KOPT-K1 (cell line): Measurements from ENCODE around the gene NOD1.

Experiments
- H3K27ac ChIP-seq: fragments of 200-600 bp; sonication (generic); 2 replicates; pipeline ENCODE4 v1.5.1; 2016; ENCODE audit warnings: antibody characterized with exemption, mild to moderate bottlenecking, low read depth, low read length; ENCODE audit not compliant: poor library complexity, severe bottlenecking
- H3K36me3 ChIP-seq: fragments of 200-600 bp; sonication (generic); 2 replicates; pipeline ENCODE4 v1.5.1; 2017; ENCODE audit warnings: antibody characterized with exemption, mild to moderate bottlenecking, low read length, moderate library complexity; ENCODE audit not compliant: insufficient read depth
- H3K9me3 ChIP-seq: fragments of 200-600 bp; sonication (generic); 2 replicates; pipeline ENCODE4 v1.5.1; 2017; ENCODE audit warnings: antibody characterized with exemption, low read length, mild to moderate bottlenecking; ENCODE audit not compliant: insufficient read depth, poor library complexity, severe bottlenecking

The NOD1 gene

DNA sequence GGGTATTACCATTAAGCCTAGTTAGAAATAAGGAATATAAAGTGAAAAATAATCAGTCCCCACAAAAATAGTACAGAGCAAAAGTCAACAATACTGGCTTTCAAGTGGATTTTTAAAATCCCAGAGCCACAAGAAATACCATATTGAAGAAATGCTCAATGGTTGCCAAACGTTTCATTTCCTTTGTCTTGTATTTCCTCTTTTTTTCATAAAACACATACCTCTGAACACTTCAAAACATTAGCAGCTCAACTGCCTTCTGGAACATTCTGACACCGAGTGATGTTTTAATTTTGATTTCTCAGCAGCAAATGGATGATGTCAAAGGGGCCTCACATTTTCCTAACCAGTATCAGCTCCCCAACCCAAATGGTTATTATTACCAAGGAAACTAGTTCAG is 10.5 kb downstream of the NOD1 start:
- Histone ChIP-seq H3K36me3 (peaks cover 8% of the 10 kb centered on the region; the same call in 1 of the 2 replicates), H3K27ac (no peak overlapping the region), H3K9me3 (no peaks in the 10 kb centered on the region)

DNA sequence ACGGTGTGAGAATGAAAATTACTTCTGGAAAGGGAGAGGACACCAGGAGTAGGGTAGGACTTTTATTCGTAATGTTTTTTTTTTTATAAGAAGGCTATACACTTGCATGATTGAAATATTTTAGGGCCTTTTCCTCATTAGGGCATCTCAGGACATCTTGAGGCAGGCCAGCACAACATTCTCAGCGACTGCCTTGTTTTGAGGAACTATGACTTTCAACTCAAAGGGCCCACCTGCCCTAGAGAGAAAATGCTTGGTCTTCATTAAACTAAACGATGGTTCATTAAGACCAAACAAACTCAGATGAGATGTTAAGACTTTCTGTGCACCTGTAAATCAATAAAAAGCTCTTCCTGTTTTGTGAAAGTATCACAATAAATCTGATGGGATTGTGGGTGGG is 11.3 kb downstream of the NOD1 start:
- H3K36me3 ChIP-seq, result peaks cover 7% of the 10 kb centered on the region; the same call in 1 of the 2 replicates
- H3K27ac ChIP-seq, result no peak overlapping the region
- no peaks in the 10 kb centered on the region for H3K9me3 ChIP-seq

DNA sequence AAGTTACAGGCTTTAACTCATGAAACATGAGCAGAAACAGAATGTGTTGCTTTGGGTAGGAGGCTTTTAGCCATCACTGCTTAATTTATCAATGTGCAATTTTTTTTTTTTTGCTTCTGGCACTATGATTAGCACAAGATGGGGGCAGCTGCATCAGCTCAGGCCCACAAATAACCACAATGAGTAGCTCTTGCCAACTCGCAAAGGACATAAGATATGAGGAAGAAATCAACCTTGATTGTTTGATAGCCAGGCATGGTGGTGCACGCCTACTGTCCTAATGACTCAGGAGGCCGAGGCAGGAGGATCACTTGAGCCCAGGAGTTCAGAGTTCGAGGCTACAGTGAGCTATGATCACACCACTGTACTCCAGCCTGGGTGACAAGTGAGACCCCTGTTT is 12.3 kb downstream of the NOD1 start:
- peaks cover 7% of the 10 kb centered on the region; the same call in 1 of the 2 replicates for H3K36me3 ChIP-seq
- no peaks in the 10 kb centered on the region for H3K9me3 ChIP-seq
- no peak overlapping the region for H3K27ac ChIP-seq

DNA sequence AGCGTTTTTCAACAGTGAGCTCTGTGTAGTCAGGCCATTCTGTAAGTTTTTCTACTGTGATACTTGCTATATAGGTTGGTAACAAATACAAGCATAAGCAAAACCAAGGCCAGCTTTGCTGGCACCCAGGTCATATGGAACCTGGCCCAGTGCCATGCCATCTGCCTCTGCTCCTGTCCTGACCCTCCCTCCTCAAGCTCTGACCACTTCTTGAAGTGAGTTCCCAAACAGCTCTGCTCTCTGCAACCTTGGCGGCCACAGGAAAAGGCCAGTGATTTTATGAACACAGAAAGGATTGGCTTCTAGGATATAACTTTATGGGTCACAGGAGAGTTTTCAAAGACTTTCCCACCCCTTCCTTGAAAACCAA is 12.8 kb downstream of the NOD1 start:
- H3K9me3 ChIP-seq, result no peaks in the 10 kb centered on the region
- no peak overlapping the region for H3K27ac ChIP-seq
- peaks cover 7% of the 10 kb centered on the region; the same call in 1 of the 2 replicates for H3K36me3 ChIP-seq

DNA sequence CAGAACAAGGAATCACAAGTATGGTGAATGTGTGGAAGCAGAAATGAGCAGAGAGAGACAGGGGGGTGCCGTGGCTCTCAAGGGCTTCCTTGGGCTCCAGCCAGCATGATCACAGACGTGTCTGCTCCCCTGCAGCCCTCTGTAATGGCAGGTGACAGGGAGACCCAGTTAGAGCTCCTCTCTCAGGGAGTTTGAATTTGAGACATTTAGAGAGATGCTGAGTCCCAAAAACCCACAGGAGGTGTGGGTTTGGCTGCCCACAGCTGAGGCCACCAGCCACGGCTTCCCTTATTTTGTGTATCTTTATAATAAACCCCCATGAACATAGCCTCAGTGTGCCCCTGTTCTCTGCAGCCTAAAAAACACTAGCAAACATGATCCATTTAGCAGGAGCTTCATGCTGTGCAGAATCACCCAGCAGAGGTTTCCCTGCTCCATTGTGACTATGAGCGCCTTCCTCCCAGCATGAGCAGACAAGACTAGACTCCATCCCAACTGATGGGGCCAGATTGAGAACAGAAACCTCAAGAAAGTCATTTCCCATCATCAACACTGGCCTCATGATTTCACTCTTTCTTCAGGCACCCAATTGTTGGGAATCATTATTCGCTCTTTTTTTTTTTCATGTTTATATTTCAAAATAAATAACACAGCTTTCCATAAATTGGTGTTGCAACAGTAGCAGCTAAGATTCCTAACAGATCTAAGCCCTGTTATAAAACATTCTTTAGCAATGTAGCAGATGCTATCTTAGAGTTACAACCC is 13.4 kb downstream of the NOD1 start:
- no peak overlapping the region for H3K27ac ChIP-seq

DNA sequence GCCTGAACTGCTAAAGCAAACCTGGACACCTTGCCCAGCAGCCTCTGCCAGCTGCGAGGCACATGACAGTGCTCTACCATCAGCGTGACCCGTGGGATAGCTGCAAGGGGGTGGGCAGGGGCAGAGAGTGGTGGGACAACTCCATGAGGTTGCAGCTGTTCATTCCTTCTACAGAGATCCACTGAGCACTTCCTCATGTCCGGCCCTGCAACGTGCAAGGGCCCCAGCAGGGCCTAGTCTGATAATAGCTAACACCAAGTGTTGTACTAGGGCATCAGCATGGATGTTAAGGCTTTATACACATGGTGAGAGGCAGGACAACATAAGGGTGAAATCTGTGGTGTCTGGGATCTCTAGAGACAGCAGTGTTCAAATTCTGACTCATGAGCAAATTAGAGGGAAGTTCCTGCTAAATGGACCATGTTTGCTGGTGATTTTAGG is 14.3 kb downstream of the NOD1 start:
- no peaks in the 10 kb centered on the region for H3K9me3 ChIP-seq
- peaks cover 13% of the 10 kb centered on the region; the same call in 1 of the 2 replicates for H3K36me3 ChIP-seq
- no peak overlapping the region for H3K27ac ChIP-seq

More for the DNA sequence above, 13.4 kb downstream of the NOD1 start:
- Histone ChIP-seq H3K36me3 (peaks cover 8% of the 10 kb centered on the region; the same call in 1 of the 2 replicates), H3K9me3 (no peaks in the 10 kb centered on the region)

DNA sequence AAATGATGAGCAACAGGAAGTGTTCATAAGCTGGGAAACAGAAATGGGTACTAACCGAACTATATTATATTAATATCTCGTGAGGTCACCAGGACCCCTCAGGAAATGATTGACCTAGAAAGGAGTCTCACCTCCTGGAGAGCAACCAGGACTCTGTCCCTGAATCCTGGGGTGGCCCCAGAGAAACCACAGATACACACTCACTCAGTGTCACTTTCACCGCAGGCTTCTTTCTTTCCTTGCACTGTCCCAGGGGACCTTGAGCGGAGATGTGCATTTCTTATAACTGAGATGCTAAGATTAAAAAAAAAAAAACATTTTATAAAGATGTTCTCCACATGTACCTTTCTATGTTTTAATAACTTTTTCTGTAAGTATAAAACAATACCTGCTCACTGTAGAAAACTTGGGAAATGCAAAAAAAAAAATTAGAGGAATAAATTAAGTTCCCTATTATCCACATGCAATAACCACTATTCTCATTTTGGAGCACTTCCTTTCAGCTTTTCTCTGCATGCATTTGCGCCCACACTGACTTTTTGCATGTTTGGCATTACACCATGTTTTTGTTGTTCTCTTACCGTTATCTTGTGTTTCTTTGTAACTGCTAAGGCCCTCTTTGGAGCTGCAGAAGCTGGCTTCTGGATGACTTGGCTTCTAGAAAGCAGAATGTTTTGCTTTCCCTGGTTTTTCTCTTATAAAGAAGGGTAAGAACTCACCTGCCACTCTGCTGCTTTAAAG is 15.0 kb downstream of the NOD1 start:
- Histone ChIP-seq H3K9me3 (no peaks in the 10 kb centered on the region), H3K27ac (no peak overlapping the region), H3K36me3 (peaks cover 19% of the 10 kb centered on the region)

DNA sequence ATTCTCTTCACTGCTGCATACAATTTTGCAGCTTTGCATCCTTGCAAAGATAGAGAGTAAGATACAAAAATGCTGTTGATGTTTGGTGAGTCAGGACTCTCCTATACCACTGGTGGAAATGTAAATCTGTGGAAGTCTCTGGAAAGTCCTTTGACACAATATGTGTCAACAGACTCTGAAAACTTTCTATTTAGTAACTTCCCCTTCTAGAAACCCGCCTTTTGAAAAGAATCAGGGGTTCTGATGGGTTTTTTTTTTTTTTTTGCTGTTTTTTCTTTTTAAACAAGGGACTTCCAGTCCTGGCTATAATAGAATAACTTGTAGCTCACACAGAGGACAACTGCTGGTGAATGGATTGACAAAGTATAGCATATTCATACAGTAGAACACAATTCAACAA is 16.4 kb downstream of the NOD1 start:
- Histone ChIP-seq H3K27ac (no peak overlapping the region), H3K36me3 (peaks cover 25% of the 10 kb centered on the region)

DNA sequence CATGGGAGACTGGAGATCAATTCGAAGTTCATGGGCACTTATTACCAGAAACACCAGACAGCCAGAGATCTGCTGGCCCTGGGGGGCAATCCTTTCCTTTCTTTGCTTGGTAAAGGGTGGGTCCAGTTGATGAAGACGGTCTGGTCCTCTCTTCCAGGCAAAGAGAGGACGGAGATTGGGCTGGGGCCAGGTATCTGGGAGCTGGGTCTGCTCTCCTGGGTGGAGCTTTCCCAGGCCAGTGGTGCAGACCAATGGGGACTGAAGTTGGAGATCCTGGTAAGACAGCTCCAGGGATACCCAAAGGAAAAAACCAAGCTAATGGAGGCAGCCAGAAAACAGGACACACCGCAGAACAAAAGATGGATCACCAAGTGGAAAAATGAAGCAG is 18.3 kb downstream of the NOD1 start:
- Histone ChIP-seq H3K36me3 (peaks cover 43% of the 10 kb centered on the region), H3K27ac (no peak overlapping the region)

More for the DNA sequence above, 16.4 kb downstream of the NOD1 start:
- no peaks in the 10 kb centered on the region for H3K9me3 ChIP-seq

DNA sequence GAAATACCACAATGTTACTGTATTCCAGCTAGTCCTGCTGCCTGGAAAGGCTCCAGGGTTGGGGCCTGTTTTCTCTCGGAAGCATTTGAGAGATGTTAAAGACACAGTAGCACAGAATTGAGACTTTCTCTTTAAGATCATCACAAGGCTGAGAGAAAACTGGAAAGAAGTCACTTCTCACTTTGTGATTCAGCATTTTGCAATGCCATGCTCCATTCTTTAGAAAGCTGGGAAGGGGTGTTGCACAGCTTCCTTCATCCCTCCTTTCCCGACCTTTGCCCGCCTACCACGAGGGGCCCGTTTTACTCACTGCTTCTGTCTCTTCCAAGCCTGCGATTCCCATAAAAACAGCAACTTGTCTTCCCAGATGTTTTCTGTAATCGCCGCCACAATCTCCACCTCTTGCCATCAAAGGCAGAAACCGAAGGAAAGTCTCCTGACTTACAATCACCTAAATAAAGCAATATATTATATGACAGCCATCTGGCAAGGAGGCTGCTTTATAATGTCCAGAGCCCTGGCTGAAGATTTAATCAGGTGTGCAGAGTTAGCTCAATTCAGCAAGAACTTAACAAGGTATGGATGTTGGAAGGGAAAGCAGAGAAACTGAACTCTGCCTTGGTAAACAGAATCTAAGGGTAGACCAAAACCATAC is 18.9 kb downstream of the NOD1 start:
- Histone ChIP-seq H3K36me3 (peaks cover 48% of the 10 kb centered on the region), H3K27ac (no peak overlapping the region)

More for the DNA sequence above, 18.3 kb downstream of the NOD1 start:
- H3K9me3 ChIP-seq, result no peaks in the 10 kb centered on the region

DNA sequence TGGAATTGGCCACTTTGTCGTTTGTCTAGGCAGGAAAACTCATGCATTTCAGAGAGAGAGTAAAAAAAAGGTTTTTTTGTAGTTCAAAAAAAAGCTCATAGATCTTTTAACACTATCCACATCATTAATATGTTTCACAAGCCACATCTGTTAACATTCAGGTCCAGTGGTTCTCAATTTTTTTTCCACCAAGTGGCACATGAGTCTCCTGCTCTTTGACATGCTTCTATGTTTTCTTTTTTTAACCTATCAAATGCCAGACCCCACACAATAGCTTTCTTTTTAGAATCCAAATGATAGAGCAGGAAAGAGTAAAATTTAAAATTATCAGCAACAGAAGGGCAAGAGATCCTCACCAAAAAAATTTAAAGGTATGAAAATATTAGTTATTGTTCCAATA is 20.3 kb downstream of the NOD1 start:
- Histone ChIP-seq H3K9me3 (no peaks in the 10 kb centered on the region), H3K27ac (no peak overlapping the region), H3K36me3 (peaks cover 62% of the 10 kb centered on the region)

More for the DNA sequence above, 18.9 kb downstream of the NOD1 start:
- H3K9me3 ChIP-seq, result no peaks in the 10 kb centered on the region

DNA sequence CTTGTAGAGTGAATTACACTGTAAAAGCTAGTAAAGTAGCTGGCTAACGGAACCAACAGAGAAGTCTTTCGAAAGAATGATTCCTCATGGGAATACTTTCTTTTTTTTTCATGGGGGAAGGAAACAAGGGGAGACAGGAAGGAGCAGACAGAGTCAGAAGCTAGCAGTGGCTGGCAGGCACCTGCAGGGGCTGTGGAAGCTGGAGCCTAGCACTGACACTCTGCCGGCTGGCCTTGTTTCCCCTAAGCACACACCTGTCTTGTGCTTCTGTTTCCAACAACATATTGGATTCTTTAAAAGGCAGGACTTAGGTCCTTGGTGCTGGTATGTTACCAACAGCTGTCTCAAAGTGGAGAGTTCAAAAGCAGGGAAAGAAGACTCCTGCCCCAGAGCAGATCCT is 24.7 kb downstream of the NOD1 start:
- H3K36me3 ChIP-seq, result peaks cover 90% of the 10 kb centered on the region
- no peaks in the 10 kb centered on the region for H3K9me3 ChIP-seq
- no peak overlapping the region for H3K27ac ChIP-seq

DNA sequence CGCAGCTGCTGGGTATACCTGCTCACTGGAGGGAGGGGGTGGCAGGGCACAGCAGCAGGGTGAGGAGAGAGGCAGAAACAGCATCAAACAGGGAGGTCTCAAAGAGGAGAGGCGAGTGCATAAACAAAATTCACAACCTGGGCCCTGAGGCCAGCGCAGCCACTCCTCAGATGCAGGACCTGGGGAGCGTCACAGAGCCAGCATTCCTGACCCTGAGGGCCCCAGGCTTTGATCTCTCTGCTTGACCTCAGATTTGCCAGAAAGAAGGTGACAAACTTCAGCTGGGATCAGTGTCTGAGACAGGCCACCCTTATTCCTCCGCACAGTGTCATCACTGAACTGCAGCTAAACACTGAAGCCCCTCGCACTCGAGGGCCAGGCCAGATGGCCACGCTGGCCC is 25.6 kb downstream of the NOD1 start:
- H3K27ac ChIP-seq, result no peak overlapping the region
- H3K36me3 ChIP-seq, result peaks cover 96% of the 10 kb centered on the region
- H3K9me3 ChIP-seq, result no peaks in the 10 kb centered on the region

DNA sequence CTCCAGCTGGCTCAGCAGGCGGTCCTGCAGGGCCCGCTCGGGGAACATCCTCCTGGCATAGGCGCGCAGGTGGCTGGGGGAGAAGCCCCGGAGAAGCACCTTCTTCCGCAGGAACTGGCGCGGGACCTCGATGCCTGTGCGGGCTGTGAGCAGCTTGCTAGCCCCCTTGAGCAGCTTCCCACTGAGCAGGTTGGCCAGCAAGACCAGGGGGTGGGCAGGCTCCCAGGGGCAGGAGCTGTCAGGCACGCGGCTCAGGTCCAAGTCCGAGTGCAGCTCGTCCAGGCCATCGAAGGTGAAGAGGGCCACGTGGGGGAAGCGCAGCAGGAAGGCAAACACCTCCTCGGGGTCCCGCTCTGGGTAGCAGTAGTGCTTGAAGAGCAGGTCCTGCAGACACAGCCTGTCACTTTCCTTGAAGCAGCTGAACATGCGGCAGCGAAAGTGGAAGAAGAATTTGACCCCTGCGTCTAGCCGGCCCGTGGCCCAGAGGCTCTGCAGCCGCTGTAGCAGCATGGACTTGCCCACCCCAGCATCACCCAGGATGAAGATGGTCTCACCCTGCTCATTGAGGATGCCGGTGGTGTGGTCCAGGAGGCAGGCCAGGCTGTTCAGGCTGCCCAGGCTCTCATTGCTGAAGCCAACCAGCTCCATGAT is 26.2 kb downstream of the NOD1 start:
- no peaks in the 10 kb centered on the region for H3K9me3 ChIP-seq
- H3K27ac ChIP-seq, result no peak overlapping the region
- H3K36me3 ChIP-seq, result peaks cover 96% of the 10 kb centered on the region
